ENCODE data around the gene IRF2BP1.

GRCh38 chr19:45899253-45899652 is 13.3 kb upstream of the IRF2BP1 start:
- no peak for TF ChIP-seq POLR2AphosphoS5 (IDR thresholded peaks at IDR 0.05; ENCODE audit: low read depth, low read length)
- no peak for TF ChIP-seq POLR2A (IDR thresholded peaks at IDR 0.05; ENCODE audit: low read depth, low read length)

All from GM12891 (cell line).